Adrenal gland (tissue), 5 donors: ENCODE measurements around the gene GSTCD.

Experiments used
- POLR2A ChIP-seq, 2 donors: fragments of 450-650 bp; IDR thresholded peaks; one replicate each; pipeline ENCODE4 v1.6.1; 2017; ENCODE audit warnings: antibody characterized with exemption in 2 of 2, mild to moderate bottlenecking in 2 of 2, moderate library complexity in 1 of 2
- TF ChIP-seq, protein P1 (sequence below), 6 experiments: fragments of 450-650 bp in 4 of 6; fragments of 200-600 bp in 2 of 6; sonication (generic) in 1 of 6; IDR thresholded peaks; 1 replicate in 5 of 6; 2 replicates in 1 of 6; pipeline versions ENCODE4 v1.5.1 to v1.8.0; 2016 to 2021; ENCODE audit warnings: antibody characterized with exemption in 6 of 6, mild to moderate bottlenecking in 2 of 6, moderate library complexity in 1 of 6
- donor health status: DM: no; HTN: no; CAD: no.

DNA sequence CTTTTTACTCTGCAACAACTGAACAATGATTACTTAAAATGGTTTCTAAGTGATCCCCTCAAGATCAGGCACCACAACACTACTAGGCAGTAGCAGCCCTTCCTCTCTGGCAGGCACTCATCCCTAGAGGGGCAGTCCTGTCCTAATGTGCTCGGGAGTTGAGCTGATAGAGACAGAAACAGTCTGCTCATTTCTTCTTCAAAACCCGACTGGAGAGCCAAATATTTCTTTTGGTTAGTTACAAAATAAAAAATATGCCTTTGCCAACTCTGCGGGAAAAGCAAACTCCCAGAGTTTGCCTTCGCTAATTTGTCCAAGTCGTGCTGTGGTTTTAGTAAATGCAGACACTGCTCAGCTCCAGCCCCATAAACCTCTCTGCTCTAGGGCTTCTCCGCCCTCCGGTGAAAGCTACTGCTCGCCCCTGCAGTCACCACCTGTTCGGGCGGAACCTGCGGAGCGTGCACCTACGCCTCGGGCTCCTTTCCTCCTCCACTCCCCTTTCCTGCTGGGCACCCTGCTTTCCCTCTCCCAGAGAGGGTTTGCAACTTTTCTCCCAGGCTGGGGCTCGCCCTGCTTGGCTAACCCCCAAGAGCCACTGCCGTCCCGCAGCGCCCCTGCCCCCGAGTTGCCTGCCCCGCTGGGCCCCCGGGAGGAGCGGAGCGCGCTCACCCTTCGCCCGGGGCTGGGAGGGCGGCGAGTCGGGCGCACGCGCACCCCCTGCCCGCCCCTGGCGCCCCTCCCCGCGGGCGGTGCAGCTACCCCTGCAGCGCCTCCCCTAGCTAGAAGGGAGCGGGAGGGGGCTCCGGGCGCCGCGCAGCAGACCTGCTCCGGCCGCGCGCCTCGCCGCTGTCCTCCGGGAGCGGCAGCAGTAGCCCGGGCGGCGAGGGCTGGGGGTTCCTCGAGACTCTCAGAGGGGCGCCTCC is 186.3 kb downstream of the GSTCD start, which contains the start of gene NPNT:
- TF ChIP-seq, protein P1, sequence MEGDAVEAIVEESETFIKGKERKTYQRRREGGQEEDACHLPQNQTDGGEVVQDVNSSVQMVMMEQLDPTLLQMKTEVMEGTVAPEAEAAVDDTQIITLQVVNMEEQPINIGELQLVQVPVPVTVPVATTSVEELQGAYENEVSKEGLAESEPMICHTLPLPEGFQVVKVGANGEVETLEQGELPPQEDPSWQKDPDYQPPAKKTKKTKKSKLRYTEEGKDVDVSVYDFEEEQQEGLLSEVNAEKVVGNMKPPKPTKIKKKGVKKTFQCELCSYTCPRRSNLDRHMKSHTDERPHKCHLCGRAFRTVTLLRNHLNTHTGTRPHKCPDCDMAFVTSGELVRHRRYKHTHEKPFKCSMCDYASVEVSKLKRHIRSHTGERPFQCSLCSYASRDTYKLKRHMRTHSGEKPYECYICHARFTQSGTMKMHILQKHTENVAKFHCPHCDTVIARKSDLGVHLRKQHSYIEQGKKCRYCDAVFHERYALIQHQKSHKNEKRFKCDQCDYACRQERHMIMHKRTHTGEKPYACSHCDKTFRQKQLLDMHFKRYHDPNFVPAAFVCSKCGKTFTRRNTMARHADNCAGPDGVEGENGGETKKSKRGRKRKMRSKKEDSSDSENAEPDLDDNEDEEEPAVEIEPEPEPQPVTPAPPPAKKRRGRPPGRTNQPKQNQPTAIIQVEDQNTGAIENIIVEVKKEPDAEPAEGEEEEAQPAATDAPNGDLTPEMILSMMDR (IDR thresholded peaks at IDR 0.05): no peak
- no peak for TF ChIP-seq POLR2A (IDR thresholded peaks at IDR 0.05)
